OCI-LY1 (cell line): Measurements from ENCODE around the gene MFSD11.

Source experiments
- H2AFZ ChIP-seq: fragments of 200-600 bp; sonication (generic), shearing (Covaris generic); 2 replicates; pipeline ENCODE4 v1.6.0; 2014; ENCODE audit warnings: antibody characterized with exemption, mild to moderate bottlenecking, low read length
- H3F3A ChIP-seq: fragments of 200-600 bp; sonication (generic), shearing (Covaris generic); 2 replicates; pipeline ENCODE4 v1.6.0; 2014; ENCODE audit warnings: mild to moderate bottlenecking, antibody characterized with exemption, low read length, moderate library complexity; ENCODE audit not compliant: insufficient read depth
- H3K27ac ChIP-seq: fragments of 200-600 bp; sonication (generic); 2 replicates; pipeline ENCODE4 v1.5.1; 2014; ENCODE audit warnings: low read length, mixed run types, mild to moderate bottlenecking, low read depth; ENCODE audit not compliant: poor library complexity, severe bottlenecking
- H3K27me3 ChIP-seq: fragments of 200-600 bp; sonication (generic); 2 replicates; pipeline ENCODE4 v1.6.0; 2014; ENCODE audit warnings: antibody characterized with exemption, mild to moderate bottlenecking, low read length, moderate library complexity; ENCODE audit not compliant: insufficient read depth
- H3K36me3 ChIP-seq: fragments of 200-600 bp; sonication (generic); 2 replicates; pipeline ENCODE4 v1.6.1; 2014; ENCODE audit warnings: mild to moderate bottlenecking, antibody characterized with exemption, low read length, moderate library complexity, mixed read lengths; ENCODE audit not compliant: insufficient read depth
- H3K4me1 ChIP-seq: fragments of 200-600 bp; sonication (generic); 2 replicates; pipeline ENCODE4 v1.5.1; 2014; ENCODE audit warnings: mild to moderate bottlenecking, low read length, moderate library complexity; ENCODE audit not compliant: insufficient read depth, severe bottlenecking
- H3K4me2 ChIP-seq: fragments of 200-600 bp; sonication (generic), shearing (Covaris generic); 2 replicates; pipeline ENCODE4 v1.6.1; 2014; ENCODE audit warnings: low read length
- H3K4me3 ChIP-seq: fragments of 200-600 bp; sonication (generic); 2 replicates; pipeline ENCODE4 v1.5.1; 2014; ENCODE audit warnings: low read length, low read depth, mild to moderate bottlenecking, mixed read lengths; ENCODE audit not compliant: poor library complexity, severe bottlenecking
- H3K79me2 ChIP-seq: fragments of 200-600 bp; shearing (Covaris generic); 2 replicates; pipeline ENCODE4 v1.6.1; 2016; ENCODE audit warnings: mixed run types, low read length, mixed read lengths; ENCODE audit not compliant: insufficient read depth
- H3K9ac ChIP-seq: fragments of 200-600 bp; sonication (generic), shearing (Covaris generic); 2 replicates; pipeline ENCODE4 v1.6.1; 2014; ENCODE audit warnings: mild to moderate bottlenecking, low read length, mixed read lengths
- H3K9me2 ChIP-seq: fragments of 200-600 bp; sonication (generic), shearing (Covaris generic); 2 replicates; pipeline ENCODE4 v1.6.1; 2014; ENCODE audit warnings: low read depth, mild to moderate bottlenecking, low read length, mixed read lengths
- H3K9me3 ChIP-seq: fragments of 200-600 bp; shearing (Covaris generic); 2 replicates; pipeline ENCODE4 v1.6.1; 2014; ENCODE audit warnings: low read length, mixed read lengths
- H4K20me1 ChIP-seq: fragments of 200-600 bp; sonication (generic), shearing (Covaris generic); 2 replicates; pipeline ENCODE4 v1.6.0; 2016; ENCODE audit warnings: mild to moderate bottlenecking, low read length; ENCODE audit not compliant: insufficient read depth
- CTCF ChIP-seq: fragments of 200-600 bp; sonication (generic), shearing (Covaris generic); IDR thresholded peaks from 2 replicates; pipeline ENCODE4 v1.5.1; 2017; ENCODE audit warnings: mild to moderate bottlenecking, antibody characterized with exemption, low read length, moderate library complexity, mixed read lengths
- EZH2 ChIP-seq: fragments of 200-600 bp; sonication (generic), shearing (Covaris generic); IDR thresholded peaks from 2 replicates; pipeline ENCODE4 v1.8.0; 2017; ENCODE audit warnings: borderline replicate concordance, mixed run types, mild to moderate bottlenecking, antibody characterized with exemption, low read length, moderate library complexity, mixed read lengths

Gene MFSD11

DNA sequence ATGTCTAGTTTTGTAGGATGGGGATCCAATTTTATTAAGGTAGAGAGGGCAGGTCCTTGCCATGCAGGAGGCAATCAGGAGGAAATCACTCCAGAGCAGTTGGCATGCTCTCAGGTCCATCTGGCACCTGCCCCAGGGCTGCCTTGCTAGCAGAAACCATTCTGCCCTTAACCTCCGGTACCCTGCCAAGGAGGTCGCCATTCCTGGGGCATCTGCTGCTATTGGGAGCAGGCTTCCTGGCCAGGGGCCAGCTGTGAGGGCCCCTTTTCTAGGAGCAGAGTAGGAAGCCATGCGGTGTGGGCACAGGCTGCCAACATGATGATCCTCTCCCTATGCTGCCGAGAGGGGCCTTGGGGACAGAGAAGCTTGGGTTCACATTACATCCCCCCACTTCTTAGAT lies 82.6 kb downstream of the MFSD11 start:
- Histone ChIP-seq H3F3A (no peaks in the 10 kb centered on the region), H3K4me1 (no peaks in the 10 kb centered on the region), H2AFZ (no peak overlapping the region), H4K20me1 (no peaks in the 10 kb centered on the region), H3K4me2 (no peak overlapping the region), H3K27ac (no peak overlapping the region), H3K9me2 (no peaks in the 10 kb centered on the region), H3K79me2 (no peaks in the 10 kb centered on the region), H3K9ac (no peak overlapping the region), H3K9me3 (no peaks in the 10 kb centered on the region), H3K4me3 (no peak overlapping the region), H3K27me3 (0 out of 2 replicates have a peak, but pooled peaks cover 4% of the 10 kb centered on the region), H3K36me3 (no peaks in the 10 kb centered on the region)
- no peak for TF ChIP-seq CTCF

DNA sequence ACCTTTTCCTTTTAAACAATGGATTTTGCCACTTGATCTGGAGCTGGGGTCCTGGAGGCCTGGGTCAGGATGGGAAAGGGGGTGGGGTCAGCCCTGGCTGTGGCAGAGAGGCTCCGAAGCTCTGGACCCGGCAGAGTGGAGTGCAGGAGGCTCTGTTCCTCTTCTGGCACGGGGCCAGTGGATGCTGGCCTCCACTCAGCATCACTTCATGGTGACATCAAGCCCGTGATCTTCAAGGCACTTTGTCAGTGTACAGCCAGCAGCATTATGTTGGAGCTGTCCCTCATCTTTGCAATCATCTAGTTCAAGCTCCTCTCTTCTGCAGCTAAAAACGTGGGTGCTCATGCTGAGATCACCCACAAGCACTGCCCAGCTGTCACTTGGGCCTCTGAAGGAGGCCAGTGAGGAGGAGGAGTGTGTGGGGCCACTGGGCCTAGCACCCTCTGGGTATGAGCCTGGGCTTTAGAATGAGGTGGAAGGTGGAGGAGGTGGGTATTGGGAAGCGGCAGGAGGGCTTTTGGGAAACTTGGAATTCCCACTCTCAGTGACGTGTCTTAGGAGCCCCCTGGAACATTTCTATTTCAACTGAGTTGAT lies 84.4 kb downstream of the MFSD11 start:
- Histone ChIP-seq H3K27me3 (peaks cover 8% of the 10 kb centered on the region; the same call in 1 of the 2 replicates), H3K9me3 (no peaks in the 10 kb centered on the region), H3K36me3 (no peaks in the 10 kb centered on the region), H3K9ac (no peak overlapping the region), H3K27ac (no peak overlapping the region), H4K20me1 (no peaks in the 10 kb centered on the region), H3K4me3 (no peak overlapping the region), H3F3A (no peaks in the 10 kb centered on the region), H3K9me2 (no peaks in the 10 kb centered on the region), H2AFZ (no peak overlapping the region), H3K4me2 (no peak overlapping the region), H3K79me2 (no peaks in the 10 kb centered on the region), H3K4me1 (no peaks in the 10 kb centered on the region)
- TF ChIP-seq CTCF (no peak), EZH2 (no peak)

- H3K27ac ChIP-seq = no peak overlapping the region
- H3K9me3 ChIP-seq = no peaks in the 10 kb centered on the region
- no peak overlapping the region for H3K4me2 ChIP-seq
- H3K27me3 ChIP-seq = peaks cover 11% of the 10 kb centered on the region; the same call in 1 of the 2 replicates
- H3K79me2 ChIP-seq = no peaks in the 10 kb centered on the region
- no peaks in the 10 kb centered on the region for H3K4me1 ChIP-seq
- no peaks in the 10 kb centered on the region for H3K36me3 ChIP-seq
- no peaks in the 10 kb centered on the region for H3K9me2 ChIP-seq
- H3K9ac ChIP-seq = no peak overlapping the region
- no peak for TF ChIP-seq EZH2
- TF ChIP-seq CTCF = no peak
- no peak overlapping the region for H3K4me3 ChIP-seq
- H2AFZ ChIP-seq = no peak overlapping the region
- H4K20me1 ChIP-seq = no peaks in the 10 kb centered on the region
- H3F3A ChIP-seq = no peaks in the 10 kb centered on the region
Observed at GRCh38 chr17:76824093-76824492, 86.2 kb downstream of the MFSD11 start.
